ENCODE data around the gene SLC13A3.

GRCh38 chr20:46701057-46701456 lies 49.8 kb upstream of the SLC13A3 start:
- no peak for TF ChIP-seq EZH2 (IDR thresholded peaks at IDR 0.05)
- no peak for TF ChIP-seq POLR2AphosphoS5 (IDR thresholded peaks at IDR 0.05; ENCODE audit: borderline replicate concordance, low read depth, low read length)

Measured in SK-N-MC (cell line).